Liver (tissue), 9 donors: ENCODE data around the gene PXDN. TPM values are rescaled to one million over a fixed set of nuclear protein-coding genes. Genes with fewer than 3 reads are reported as not detected.

Experiments used
- DNase-seq: peaks from one replicate; pipeline ENCODE4 v3.0.0-alpha.2; 2017; ENCODE audit warnings: low spot score
- H3K27ac ChIP-seq, 2 donors: one replicate each; pipeline ENCODE4 v1.7.0; 2013; ENCODE audit warnings: inconsistent platforms in 2 of 2, low read length in 2 of 2, control low read depth in 1 of 2, low read depth in 1 of 2, mild to moderate bottlenecking in 1 of 2
- H3K27me3 ChIP-seq, 4 donors: one replicate each; pipeline versions ENCODE4 v1.6.1 to v1.7.0; 2013; ENCODE audit warnings: low read length in 3 of 4, inconsistent platforms in 1 of 4, mild to moderate bottlenecking in 1 of 4, moderate library complexity in 1 of 4; ENCODE audit not compliant: control insufficient read depth in 4 of 4, insufficient read depth in 4 of 4
- H3K36me3 ChIP-seq, 4 donors: one replicate each; pipeline versions ENCODE4 v1.6.1 to v1.7.0; 2013; ENCODE audit warnings: low read length in 3 of 4, mild to moderate bottlenecking in 3 of 4, low read depth in 1 of 4, moderate library complexity in 1 of 4; ENCODE audit not compliant: control insufficient read depth in 4 of 4, insufficient read depth in 3 of 4
- H3K4me1 ChIP-seq, 4 donors: one replicate each; pipeline versions ENCODE4 v1.6.1 to v1.7.0; 2013; ENCODE audit warnings: low read length in 3 of 4, mild to moderate bottlenecking in 3 of 4, moderate library complexity in 1 of 4; ENCODE audit not compliant: control insufficient read depth in 4 of 4, insufficient read depth in 4 of 4
- H3K4me3 ChIP-seq, 3 donors: one replicate each; pipeline versions ENCODE4 v1.6.1 to v1.7.0; 2013; ENCODE audit warnings: low read length in 3 of 3, control low read depth in 1 of 3, low read depth in 1 of 3, mild to moderate bottlenecking in 1 of 3
- H3K9ac ChIP-seq, 2 donors: one replicate each; pipeline ENCODE4 v1.7.0; 2013; ENCODE audit warnings: low read length in 2 of 2, mild to moderate bottlenecking in 2 of 2, moderate library complexity in 2 of 2, control low read depth in 1 of 2, low read depth in 1 of 2
- H3K9me3 ChIP-seq, 4 donors: one replicate each; pipeline versions ENCODE4 v1.6.1 to v1.7.0; 2013; ENCODE audit warnings: low read length in 3 of 4; ENCODE audit not compliant: control insufficient read depth in 4 of 4
- ATF3 ChIP-seq: IDR thresholded peaks from 2 replicates; pipeline ENCODE4 v1.6.1; 2016; ENCODE audit warnings: antibody characterized with exemption
- CTCF ChIP-seq: fragments of 150-350 bp; IDR thresholded peaks from 2 replicates; pipeline ENCODE4 v1.5.1; 2017; ENCODE audit warnings: improper control_type of control experiment, low read depth, low read length; ENCODE audit not compliant: missing input control
- EGR1 ChIP-seq, 2 donors: IDR thresholded peaks; 2 replicates each; pipeline ENCODE4 v1.6.1; 2016 to 2018; ENCODE audit warnings: antibody characterized with exemption in 2 of 2, low read depth in 2 of 2
- FOXA1 ChIP-seq: IDR thresholded peaks from 2 replicates; pipeline ENCODE4 v1.6.1; 2016; ENCODE audit warnings: antibody characterized with exemption
- FOXA2 ChIP-seq: IDR thresholded peaks from 2 replicates; pipeline ENCODE4 v1.6.1; 2016; ENCODE audit warnings: antibody characterized with exemption
- GABPA ChIP-seq, 2 donors: IDR thresholded peaks in 1 of 2; conservative IDR thresholded peaks in 1 of 2; 2 replicates each; pipeline ENCODE4 v1.6.1; 2016; ENCODE audit warnings: antibody characterized with exemption in 2 of 2, mild to moderate bottlenecking in 1 of 2, moderate library complexity in 1 of 2
- HNF4G ChIP-seq: IDR thresholded peaks from 2 replicates; pipeline ENCODE4 v1.6.1; 2016; ENCODE audit warnings: antibody characterized with exemption
- JUND ChIP-seq, 2 donors: IDR thresholded peaks; 2 replicates each; pipeline ENCODE4 v1.6.1; 2016; ENCODE audit warnings: antibody characterized with exemption in 2 of 2
- MAX ChIP-seq: IDR thresholded peaks from 2 replicates; pipeline ENCODE4 v1.6.1; 2016; ENCODE audit warnings: antibody characterized with exemption
- NR2F2 ChIP-seq: IDR thresholded peaks from 2 replicates; pipeline ENCODE4 v1.6.1; 2016; ENCODE audit warnings: antibody characterized with exemption
- RAD21 ChIP-seq, 2 donors: IDR thresholded peaks; 2 replicates each; pipeline ENCODE4 v1.6.1; 2016; ENCODE audit warnings: antibody characterized with exemption in 2 of 2, mild to moderate bottlenecking in 2 of 2
- RXRA ChIP-seq, 2 donors: IDR thresholded peaks; 2 replicates each; pipeline ENCODE4 v1.6.1; 2017 to 2018; ENCODE audit warnings: antibody characterized with exemption in 2 of 2, mild to moderate bottlenecking in 1 of 2
- SP1 ChIP-seq: IDR thresholded peaks from 2 replicates; pipeline ENCODE4 v1.6.1; 2018; ENCODE audit warnings: antibody characterized with exemption, mild to moderate bottlenecking
- TAF1 ChIP-seq: conservative IDR thresholded peaks from 2 replicates; pipeline ENCODE4 v1.6.1; 2016; ENCODE audit warnings: antibody characterized with exemption, mild to moderate bottlenecking
- YY1 ChIP-seq: IDR thresholded peaks from 2 replicates; pipeline ENCODE4 v1.6.1; 2016; ENCODE audit warnings: antibody characterized with exemption, mild to moderate bottlenecking
- WGBS: extraction: QIAGEN DNeasy Blood & Tissue Kit; methylation state at CpG from one replicate; pipeline ENCODE4 v1.1.7; 2013; 5-methylcytosine and 5-hydroxymethylcytosine counted together
- polyA plus RNA-seq, 2 donors: library from polyadenylated mRNA; stranded (reverse) in 1 of 2; unstranded in 1 of 2; fragments of 200-250 nt in 1 of 2; fragments of >200 nt in 1 of 2; fragmentation: Nextera tagmentation in 1 of 2; extraction: Ambion mirVana in 1 of 2; gene quantifications; one replicate each; pipeline versions ENCODE4 v1.2.1 to v1.2.3, GENCODE V29; 2013 to 2015
- total RNA-seq, 2 donors: library from RNA; depleted of rRNA; stranded (reverse); fragments of >200 nt; gene quantifications; one replicate each; pipeline ENCODE4 v1.2.3, GENCODE V29; 2014
- donor health status: healthy.
- donor health status: healthy.
- donor health status: healthy.
- donor health status: healthy.
- donor health status: healthy.

The PXDN gene
- total and polyA plus RNA-seq, 4 donors: 4.2 to 21.5 (median 16.9) TPM

GRCh38 chr2:1742681-1743395, 1.5 kb downstream of the PXDN start:
- 4% methylated on average over 54 of the region's 54 CpGs for whole genome bisulfite sequencing

GRCh38 chr2:1742301-1742680, 2.0 kb downstream of the PXDN start:
- Histone ChIP-seq H3K4me1 (peaks cover 0 to 9% (median 1%) of the 10 kb centered on the region in 4 donors), H3K4me3 (peak overlapping the region in 1 of 3 donors; percentile 49)
- WGBS: 76% methylated on average over 13 of the region's 13 CpGs

More at GRCh38 chr2:1742681-1743395, 1.5 kb downstream of the PXDN start:
- no peaks in the 10 kb centered on the region for H3K9me3 ChIP-seq
- peak overlapping the region in 1 of 3 donors; percentile 49 for H3K4me3 ChIP-seq
- H3K4me1 ChIP-seq: peaks cover 0 to 9% (median 1%) of the 10 kb centered on the region in 4 donors
- peaks cover 0 to 4% (median 0%) of the 10 kb centered on the region in 4 donors for H3K27me3 ChIP-seq
- peak; percentile 34 for DNase-seq
- peak overlapping the region; percentile 64 to 70 for H3K27ac ChIP-seq
- H3K9ac ChIP-seq: no peak overlapping the region
- no peaks in the 10 kb centered on the region for H3K36me3 ChIP-seq
- TF ChIP-seq RXRA (IDR thresholded peaks at IDR 0.05): peak in 1 of 2 donors; percentile 7
- peak; percentile 73 for TF ChIP-seq NR2F2
- peak; percentile 63 to 66 for TF ChIP-seq RAD21 (IDR thresholded peaks at IDR 0.05)
- TF ChIP-seq ATF3: no peak
- no peak for TF ChIP-seq FOXA2
- no peak for TF ChIP-seq FOXA1
- TF ChIP-seq HNF4G: no peak
- TF ChIP-seq CTCF: no peak
- no peak for TF ChIP-seq JUND (IDR thresholded peaks at IDR 0.05)

GRCh38 chr2:1741851-1742250, 2.5 kb downstream of the PXDN start:
- H3K9me3 ChIP-seq: no peaks in the 10 kb centered on the region
- TF ChIP-seq HNF4G (no peak), RAD21 (IDR thresholded peaks at IDR 0.05) (no peak), NR2F2 (no peak), SP1 (no peak), GABPA (IDR thresholded peaks at IDR 0.05 in 1 of 2, conservative IDR thresholded peaks at IDR 0.05 in 1 of 2) (no peak), ATF3 (no peak), TAF1 (no peak), JUND (IDR thresholded peaks at IDR 0.05) (no peak), CTCF (no peak), YY1 (no peak), EGR1 (IDR thresholded peaks at IDR 0.05; ENCODE audit: low read depth in 2 of 2) (no peak)
- H3K9ac ChIP-seq: no peak overlapping the region
- no peaks in the 10 kb centered on the region for H3K36me3 ChIP-seq
- 89% methylated on average over 14 of the region's 14 CpGs for WGBS
- peak; percentile 19 for DNase-seq
- peaks cover 0 to 4% (median 0%) of the 10 kb centered on the region in 4 donors for H3K27me3 ChIP-seq
- H3K4me1 ChIP-seq: peaks cover 0 to 9% (median 1%) of the 10 kb centered on the region in 4 donors
- H3K27ac ChIP-seq: peak overlapping the region in 1 of 2 donors; percentile 64
- H3K4me3 ChIP-seq: no peak overlapping the region

More at GRCh38 chr2:1742301-1742680, 2.0 kb downstream of the PXDN start:
- Histone ChIP-seq H3K9ac (no peak overlapping the region), H3K36me3 (no peaks in the 10 kb centered on the region), H3K9me3 (no peaks in the 10 kb centered on the region), H3K27ac (peak overlapping the region; percentile 64), H3K27me3 (peaks cover 0 to 4% (median 0%) of the 10 kb centered on the region in 4 donors)
- peak; percentile 16 for DNase-seq
- no peak for TF ChIP-seq JUND (IDR thresholded peaks at IDR 0.05)
- no peak for TF ChIP-seq MAX
